PC-9 (cell line): ENCODE measurements around the gene PSMG3. TPM values are rescaled to one million over a fixed set of nuclear protein-coding genes. Genes with fewer than 3 reads are reported as not detected.

Experiments
- BruUV-seq: library from RNA; stranded (reverse); fragments of 400-500 nt; replicated peaks from 2 replicates; lab custom pipeline; 2021; lab: Mats Ljungman, UMichigan
- CTCF ChIA-PET: fragments of 300-600 bp; sonication (Branson Sonifier 250); formaldehyde crosslinking; loops from one replicate; lab custom pipeline; 2022; ENCODE audit warnings: antibody characterized with exemption; lab: Charles Lee
- POLR2A ChIA-PET: fragments of 300-600 bp; sonication (Branson Sonifier 250); formaldehyde crosslinking; loops from one replicate; lab custom pipeline; 2022; ENCODE audit warnings: antibody characterized with exemption; ENCODE audit not compliant: unreplicated experiment; lab: Charles Lee
- DNase-seq, 2 experiments: peaks; one replicate each; pipeline versions ENCODE4 v3.0.0 to v3.0.0-alpha.2; 2015 to 2022; ENCODE audit warnings: mixed read lengths in 1 of 2
- H2AFZ ChIP-seq: fragments of 200-600 bp; sonication (generic); 2 replicates; pipeline ENCODE4 v1.8.1; 2017; ENCODE audit warnings: antibody characterized with exemption
- H3F3A ChIP-seq: fragments of 200-600 bp; sonication (generic); 2 replicates; pipeline ENCODE4 v1.8.1; 2017; ENCODE audit warnings: antibody characterized with exemption, mild to moderate bottlenecking, low read depth; ENCODE audit not compliant: insufficient read depth
- H3K27ac ChIP-seq: fragments of 200-600 bp; sonication (generic); 2 replicates; pipeline ENCODE4 v1.6.1; 2016; ENCODE audit warnings: mixed run types
- H3K27me3 ChIP-seq: fragments of 200-600 bp; sonication (generic); 2 replicates; pipeline ENCODE4 v1.6.1; 2016; ENCODE audit warnings: low read depth, mixed run types; ENCODE audit not compliant: insufficient read depth
- H3K36me3 ChIP-seq: fragments of 200-600 bp; sonication (generic); 2 replicates; pipeline ENCODE4 v1.6.1; 2016; ENCODE audit warnings: low read depth, mixed run types
- H3K4me1 ChIP-seq: fragments of 200-600 bp; sonication (generic); replicated peaks from 2 replicates; pipeline ENCODE4 v1.6.1; 2016; ENCODE audit warnings: mixed run types; ENCODE audit not compliant: insufficient read depth
- H3K4me2 ChIP-seq: fragments of 200-600 bp; sonication (generic); 2 replicates; pipeline ENCODE4 v1.6.1; 2017; ENCODE audit warnings: mixed run types
- H3K4me3 ChIP-seq: fragments of 200-600 bp; sonication (generic); 2 replicates; pipeline ENCODE4 v1.6.1; 2016; ENCODE audit warnings: mixed run types
- H3K79me2 ChIP-seq: fragments of 200-600 bp; sonication (generic); 2 replicates; pipeline ENCODE4 v1.6.1; 2017; ENCODE audit warnings: low read depth, mixed run types
- H3K9me2 ChIP-seq: fragments of 200-600 bp; sonication (generic); 2 replicates; pipeline ENCODE4 v1.8.1; 2017; ENCODE audit warnings: mild to moderate bottlenecking; ENCODE audit not compliant: insufficient read depth
- H3K9me3 ChIP-seq: fragments of 200-600 bp; sonication (generic); 2 replicates; pipeline ENCODE4 v1.8.1; 2016; ENCODE audit warnings: low read depth; ENCODE audit not compliant: insufficient read depth
- H4K20me1 ChIP-seq: fragments of 200-600 bp; sonication (generic); 2 replicates; pipeline ENCODE4 v1.8.1; 2017; ENCODE audit not compliant: insufficient read depth
- CTCF ChIP-seq: fragments of 200-600 bp; sonication (generic); conservative IDR thresholded peaks from 2 replicates; pipeline ENCODE4 v1.6.1; 2017; ENCODE audit warnings: mixed run types, antibody characterized with exemption, mild to moderate bottlenecking, moderate library complexity
- EZH2 ChIP-seq: fragments of 200-600 bp; sonication (generic); IDR thresholded peaks from 2 replicates; pipeline ENCODE4 v1.8.0; 2017; ENCODE audit warnings: antibody characterized with exemption, low read depth
- intact Hi-C: fragments of 100-400 bp; cut with micrococcal nuclease; formaldehyde crosslinking; loops from one replicate; pipeline ENCODE4 v1.10.0; 2022; ENCODE audit not compliant: unreplicated experiment
- total RNA-seq: library from RNA; stranded (reverse); gene quantifications from 2 replicates; pipeline ENCODE4 v1.2.3, GENCODE V29; 2021

PSMG3 gene
- total RNA-seq, 1 experiment from 2014 or later: 63.3 TPM

GRCh38 chr7:1535100-1535458, 34.8 kb downstream of the PSMG3 start:
- ChIA-PET CTCF (interaction anchor here (0.9 kb wide), 1 partner anchor 20 kb away, joined by 3 read pairs; no protein-coding TSS in a partner anchor), POLR2A (interaction anchor here (0.5 kb wide), 1 partner anchor 15 kb away, joined by 4 read pairs; no protein-coding TSS in a partner anchor)
- H3K27me3 ChIP-seq: no peaks in the 10 kb centered on the region
- DNase-seq: no peak
- peaks cover 35% of the 10 kb centered on the region for H3F3A ChIP-seq
- H3K9me3 ChIP-seq: no peaks in the 10 kb centered on the region
- no peaks in the 10 kb centered on the region for H3K9me2 ChIP-seq
- peaks cover 10% of the 10 kb centered on the region for H3K36me3 ChIP-seq
- H3K4me2 ChIP-seq: no peak overlapping the region
- no peak overlapping the region for H3K4me3 ChIP-seq
- peaks cover 72% of the 10 kb centered on the region for H4K20me1 ChIP-seq
- peaks cover 56% of the 10 kb centered on the region for H3K4me1 ChIP-seq
- no peak overlapping the region for H3K27ac ChIP-seq
- H3K79me2 ChIP-seq: peaks cover 83% of the 10 kb centered on the region
- BruUV-seq: no TSS peak
- intact Hi-C loops: loop anchor here (10.0 kb wide), 1 partner anchor 990 kb away; no protein-coding TSS in a partner anchor
- TF ChIP-seq EZH2 (no peak), CTCF (no peak)
- H2AFZ ChIP-seq: no peak overlapping the region

GRCh38 chr7:1534330-1535099, 35.3 kb downstream of the PSMG3 start:
- peaks cover 10% of the 10 kb centered on the region for H3K36me3 ChIP-seq
- H3K4me3 ChIP-seq: peak overlapping the region; percentile 34; the same call in 1 of the 2 replicates
- no peaks in the 10 kb centered on the region for H3K27me3 ChIP-seq
- DNase-seq: peak in 1 of 2 experiments; percentile 46
- H3K4me2 ChIP-seq: peak overlapping the region; percentile 98
- no peak overlapping the region for H2AFZ ChIP-seq
- H4K20me1 ChIP-seq: peaks cover 67% of the 10 kb centered on the region
- no peaks in the 10 kb centered on the region for H3K9me3 ChIP-seq
- peak overlapping the region; percentile 89 for H3K27ac ChIP-seq
- peaks cover 56% of the 10 kb centered on the region for H3K4me1 ChIP-seq
- TF ChIP-seq EZH2 (no peak), CTCF (no peak)
- no peaks in the 10 kb centered on the region for H3K9me2 ChIP-seq
- ChIA-PET POLR2A (interaction anchor here (0.5 to 1.0 kb wide), 3 partner anchors 16 to 989 kb away, joined by 3 to 6 read pairs (median 4); partner anchors contain the start of gene TMEM184A), CTCF (interaction anchor here (0.6 to 0.9 kb wide), 3 partner anchors 12 to 22 kb away, joined by 3 to 4 read pairs (median 4); partner anchors contain the start of gene TMEM184A)
- H3F3A ChIP-seq: peaks cover 35% of the 10 kb centered on the region
- intact Hi-C loops: loop anchor here (10.0 kb wide), 1 partner anchor 990 kb away; no protein-coding TSS in a partner anchor
- peaks cover 81% of the 10 kb centered on the region for H3K79me2 ChIP-seq
- TSS peak; percentile 0 for BruUV-seq

GRCh38 chr7:1533547-1534329, 36.1 kb downstream of the PSMG3 start:
- intact Hi-C loops: loop anchor here (1.0 to 10.0 kb wide), 4 partner anchors 21 to 991 kb away; partner anchors contain the start of genes INTS1 and TMEM184A
- BruUV-seq: no TSS peak
- Histone ChIP-seq H3K27ac (peak overlapping the region; percentile 89), H3K27me3 (no peaks in the 10 kb centered on the region), H3K4me1 (peaks cover 56% of the 10 kb centered on the region), H3K9me2 (no peaks in the 10 kb centered on the region), H3K9me3 (no peaks in the 10 kb centered on the region), H3F3A (peaks cover 35% of the 10 kb centered on the region), H3K4me2 (peak overlapping the region; percentile 98), H4K20me1 (peaks cover 60% of the 10 kb centered on the region), H3K79me2 (peaks cover 74% of the 10 kb centered on the region), H3K4me3 (peak overlapping the region; percentile 64), H2AFZ (no peak overlapping the region), H3K36me3 (peaks cover 10% of the 10 kb centered on the region)
- ChIA-PET POLR2A (interaction anchor here (0.5 to 1.0 kb wide), 3 partner anchors 22 to 990 kb away, joined by 3 to 16 read pairs (median 6); partner anchors contain the start of gene TMEM184A), CTCF (interaction anchor here (0.6 to 0.9 kb wide), 2 partner anchors 17 to 23 kb away, joined by 3 to 4 read pairs; partner anchors contain the start of gene TMEM184A)
- TF ChIP-seq CTCF (no peak), EZH2 (no peak)
- peak; percentile 83 to 89 for DNase-seq
